Testis (tissue), 3 donors: ENCODE results near the gene WRNIP1. TPM values are rescaled to one million over a fixed set of nuclear protein-coding genes. Genes with fewer than 3 reads are reported as not detected.

Experiments used
- DNase-seq: peaks from one replicate; pipeline ENCODE4 v3.0.0-alpha.2; 2019
- H3K27ac ChIP-seq, 2 donors: fragments of 200-600 bp; sonication (generic); one replicate each; pipeline ENCODE4 v1.5.1; 2019
- H3K27me3 ChIP-seq: fragments of 200-600 bp; sonication (generic); one replicate; pipeline ENCODE4 v1.5.1; 2019
- H3K36me3 ChIP-seq: fragments of 200-600 bp; sonication (generic); one replicate; pipeline ENCODE4 v1.5.1; 2017; ENCODE audit warnings: low read depth; ENCODE audit errors: missing control alignments
- H3K4me1 ChIP-seq: fragments of 200-600 bp; sonication (generic); one replicate; pipeline ENCODE4 v1.5.1; 2019
- H3K4me3 ChIP-seq, 2 donors: fragments of 200-600 bp; sonication (generic); one replicate each; pipeline ENCODE4 v1.5.1; 2017 to 2019
- H3K9me3 ChIP-seq: fragments of 200-600 bp; sonication (generic); one replicate; pipeline ENCODE4 v1.5.1; 2017
- CTCF ChIP-seq, 3 experiments: fragments of 450-650 bp in 2 of 3; fragments of 200-600 bp in 1 of 3; sonication (generic) in 1 of 3; IDR thresholded peaks; one replicate each; pipeline ENCODE4 v1.5.1; 2016 to 2019; ENCODE audit warnings: antibody characterized with exemption in 3 of 3, mild to moderate bottlenecking in 2 of 3, moderate library complexity in 1 of 3
- POLR2A ChIP-seq: fragments of 450-650 bp; IDR thresholded peaks from one replicate; pipeline ENCODE4 v1.6.1; 2017; ENCODE audit warnings: antibody characterized with exemption, mild to moderate bottlenecking, moderate library complexity
- WGBS, 2 donors: methylation state at CpG; one replicate each; pipeline ENCODE4 v1.1.5; 2018; 5-methylcytosine and 5-hydroxymethylcytosine counted together
- intact Hi-C: fragments of 100-400 bp; cut with DNase I; formaldehyde crosslinking; loops from one replicate; pipeline ENCODE4 v1.15.1; 2023; ENCODE audit warnings: low total_unique reads
- polyA plus RNA-seq: library from polyadenylated mRNA; stranded (reverse); fragments of 350-450 nt; fragmentation: Illumina TruSeq; extraction: RNeasy Lipid Tissue Mini Kit (QIAGEN cat#74804); gene quantifications from one replicate; pipeline ENCODE4 v1.2.3, GENCODE V29; 2014; ENCODE audit warnings: low read depth, low replicate concordance; ENCODE audit not compliant: insufficient read depth
- total RNA-seq, 2 donors: library from RNA; depleted of rRNA; stranded (reverse); fragments of >200 nt; gene quantifications; one replicate each; pipeline ENCODE4 v1.2.3, GENCODE V29; 2016

WRNIP1 gene
- total and polyA plus RNA-seq, 3 donors from 2014 or later: 57.7 to 102 (median 95.8) TPM

GRCh38 chr6:2794171-2794730 is 29.1 kb downstream of the WRNIP1 start:
- Histone ChIP-seq H3K36me3 (no peaks in the 10 kb centered on the region), H3K4me3 (no peak overlapping the region), H3K4me1 (no peaks in the 10 kb centered on the region), H3K27ac (no peak overlapping the region), H3K9me3 (no peaks in the 10 kb centered on the region), H3K27me3 (no peaks in the 10 kb centered on the region)
- TF ChIP-seq POLR2A (no peak), CTCF (IDR thresholded peaks at IDR 0.05) (no peak)
- WGBS, 2 donors: 87 to 88% methylated on average over 5 of the region's 5 CpGs
- intact Hi-C loops: no loop called here
- no peak for DNase-seq

GRCh38 chr6:2795162-2795561 is 30.0 kb downstream of the WRNIP1 start:
- Histone ChIP-seq H3K36me3 (no peaks in the 10 kb centered on the region), H3K27ac (no peak overlapping the region), H3K4me3 (no peak overlapping the region), H3K9me3 (no peaks in the 10 kb centered on the region), H3K27me3 (no peaks in the 10 kb centered on the region), H3K4me1 (no peaks in the 10 kb centered on the region)
- intact Hi-C loops: no loop called here
- WGBS, 2 donors: 91% methylated on average over 2 of the region's 2 CpGs
- TF ChIP-seq POLR2A: no peak
- TF ChIP-seq CTCF (IDR thresholded peaks at IDR 0.05): no peak
- DNase-seq: no peak

- intact Hi-C loops: no loop called here
- Histone ChIP-seq H3K9me3 (no peaks in the 10 kb centered on the region), H3K27ac (no peak overlapping the region), H3K27me3 (no peaks in the 10 kb centered on the region), H3K4me3 (no peak overlapping the region), H3K36me3 (no peaks in the 10 kb centered on the region), H3K4me1 (no peaks in the 10 kb centered on the region)
- no peak for DNase-seq
- WGBS, 2 donors: 83 to 94% methylated on average over 9 to 16 of the region's 16 CpGs
- TF ChIP-seq CTCF (IDR thresholded peaks at IDR 0.05): no peak
- no peak for TF ChIP-seq POLR2A
Measured at GRCh38 chr6:2795956-2796355, 30.8 kb downstream of the WRNIP1 start.

GRCh38 chr6:2796861-2797260 is 31.7 kb downstream of the WRNIP1 start:
- intact Hi-C loops: no loop called here
- Histone ChIP-seq H3K27ac (no peak overlapping the region), H3K4me3 (no peak overlapping the region), H3K9me3 (no peaks in the 10 kb centered on the region), H3K36me3 (no peaks in the 10 kb centered on the region), H3K27me3 (no peaks in the 10 kb centered on the region), H3K4me1 (no peaks in the 10 kb centered on the region)
- 74 to 98% methylated on average over 5 to 6 of the region's 6 CpGs for WGBS, 2 donors
- DNase-seq: no peak
- TF ChIP-seq CTCF (IDR thresholded peaks at IDR 0.05) (no peak), POLR2A (no peak)

- no peaks in the 10 kb centered on the region for H3K36me3 ChIP-seq
- H3K27ac ChIP-seq: no peak overlapping the region
- TF ChIP-seq CTCF (IDR thresholded peaks at IDR 0.05) (no peak), POLR2A (no peak)
- intact Hi-C loops: no loop called here
- no peak overlapping the region for H3K4me3 ChIP-seq
- H3K4me1 ChIP-seq: no peaks in the 10 kb centered on the region
- 51 to 71% methylated on average over 2 to 3 of the region's 3 CpGs for WGBS, 2 donors
- no peak for DNase-seq
- H3K9me3 ChIP-seq: no peaks in the 10 kb centered on the region
- no peaks in the 10 kb centered on the region for H3K27me3 ChIP-seq
Measured at GRCh38 chr6:2797564-2798031, 32.4 kb downstream of the WRNIP1 start.
